Activated B cell treated with CpG ODN at 0.5 μM for 24 hours (primary cell): ENCODE measurements around the gene CABLES1. TPM values are rescaled to one million over a fixed set of nuclear protein-coding genes. Genes with fewer than 3 reads are reported as not detected.

Experiments
- ATAC-seq: fragments of 200-7000 bp; cut with Tn5 transposase; one replicate; pipeline ENCODE4 v1.10.0; 2021; ENCODE audit warnings: low read depth, mild to moderate bottlenecking, moderate library complexity
- CTCF ChIA-PET: fragments of 350-600 bp; sonication (Branson Sonifier 250); formaldehyde crosslinking; loops from one replicate; lab custom pipeline; 2021; ENCODE audit warnings: antibody characterized with exemption; lab: Charles Lee
- POLR2A ChIA-PET: fragments of 350-600 bp; sonication (Branson Sonifier 250); formaldehyde crosslinking; loops from one replicate; lab custom pipeline; 2021; ENCODE audit warnings: antibody characterized with exemption; lab: Charles Lee
- DNase-seq: peaks from one replicate; pipeline ENCODE4 v3.0.0; 2022
- H3K27ac Mint-ChIP-seq: one replicate; pipeline ENCODE4 v1.8.0; 2020; ENCODE audit warnings: mixed read lengths
- H3K27me3 Mint-ChIP-seq: one replicate; pipeline ENCODE4 v1.8.0; 2021; ENCODE audit warnings: mixed read lengths
- H3K36me3 Mint-ChIP-seq: one replicate; pipeline ENCODE4 v1.8.0; 2021; ENCODE audit warnings: low read depth, mixed read lengths
- H3K4me1 Mint-ChIP-seq: one replicate; pipeline ENCODE4 v1.8.0; 2021; ENCODE audit warnings: mixed read lengths
- H3K4me3 Mint-ChIP-seq: one replicate; pipeline ENCODE4 v1.8.0; 2020; ENCODE audit warnings: mild to moderate bottlenecking, mixed read lengths
- H3K9me3 Mint-ChIP-seq: one replicate; pipeline ENCODE4 v1.8.0; 2020; ENCODE audit warnings: mixed read lengths
- intact Hi-C: fragments of 100-400 bp; cut with micrococcal nuclease; formaldehyde crosslinking; loops from one replicate; pipeline ENCODE4 v1.15.1; 2024
- total RNA-seq: library from RNA; stranded (reverse); gene quantifications from 2 replicates; pipeline ENCODE4 v1.2.3, GENCODE V29; 2022
- TF ChIP-seq, protein P1 (sequence below): fragments of 200-600 bp; IDR thresholded peaks from one replicate; pipeline ENCODE4 v1.8.0; 2022; ENCODE audit warnings: antibody characterized with exemption, mild to moderate bottlenecking

The CABLES1 gene
- total RNA-seq, 1 donor from 2014 or later = 32.3 TPM

DNA sequence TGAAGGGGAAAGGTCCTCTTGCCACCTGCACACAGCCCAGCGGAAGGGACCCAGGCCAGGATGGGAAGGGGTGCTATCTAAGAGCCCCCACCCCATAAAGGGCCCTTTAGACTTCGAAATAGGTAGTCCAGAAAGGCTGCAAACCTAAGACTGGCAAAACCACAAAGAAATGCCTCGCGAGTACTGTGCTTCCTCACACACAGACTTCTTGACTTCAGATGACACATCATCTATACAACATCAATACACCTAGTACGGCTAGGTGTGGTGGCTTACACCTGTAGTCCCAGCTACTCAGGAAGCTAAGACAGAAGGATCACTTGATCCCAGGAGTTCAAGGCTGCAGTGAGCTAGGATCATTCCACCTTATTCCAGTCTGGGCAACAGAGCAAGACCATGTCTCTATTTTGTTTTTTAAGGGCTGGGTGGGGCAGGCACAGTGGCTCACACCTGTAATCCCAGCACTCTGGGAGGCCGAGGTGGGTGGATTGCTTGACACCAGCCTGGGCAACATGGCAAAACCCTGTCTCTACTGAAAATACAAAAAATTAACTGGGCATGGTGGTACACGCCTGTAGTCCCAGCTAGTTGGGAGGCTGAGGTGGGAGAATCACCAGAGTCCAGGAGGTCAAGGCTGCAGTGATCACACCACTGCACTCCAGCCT is 125.8 kb downstream of the CABLES1 start:
- ATAC-seq = no peak

DNA sequence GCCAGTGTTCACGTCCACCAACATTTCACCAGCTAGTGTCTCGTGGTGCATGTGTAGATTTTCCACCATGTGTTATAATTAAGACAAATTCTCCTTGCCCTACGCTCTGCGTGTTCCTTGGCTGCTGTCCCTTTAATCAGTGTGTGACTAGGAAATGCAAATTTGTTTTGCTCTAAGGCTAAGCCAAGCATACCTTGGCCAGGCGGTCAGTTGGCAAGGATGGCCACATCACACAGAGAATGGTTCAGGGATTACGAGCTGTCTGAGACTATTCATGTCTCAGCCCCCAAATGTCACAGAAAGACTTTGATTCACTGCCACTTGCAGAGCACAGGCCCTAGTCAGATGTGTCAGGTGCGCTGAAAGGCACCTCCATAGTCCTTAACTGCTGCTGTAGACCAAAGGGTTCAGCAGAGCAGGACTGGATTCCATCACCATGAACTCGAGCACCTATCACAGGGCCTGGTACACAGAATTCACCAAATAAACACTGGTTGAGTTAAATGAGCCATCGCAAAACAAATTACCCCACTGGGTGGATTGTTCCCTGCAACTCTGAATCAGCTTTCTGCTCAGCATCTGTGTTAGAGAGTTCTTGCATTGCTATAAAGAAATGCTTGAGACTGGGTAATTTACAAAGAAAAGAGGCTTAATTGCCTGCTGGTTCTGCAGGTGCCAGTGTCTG is 128.4 kb downstream of the CABLES1 start:
- Mint-ChIP-seq H3K4me1 (peaks cover 48% of the 10 kb centered on the region), H3K9me3 (no peaks in the 10 kb centered on the region), H3K4me3 (no peak overlapping the region), H3K36me3 (peaks cover 1% of the 10 kb centered on the region), H3K27me3 (no peaks in the 10 kb centered on the region), H3K27ac (no peak overlapping the region)
- TF ChIP-seq, protein P1, sequence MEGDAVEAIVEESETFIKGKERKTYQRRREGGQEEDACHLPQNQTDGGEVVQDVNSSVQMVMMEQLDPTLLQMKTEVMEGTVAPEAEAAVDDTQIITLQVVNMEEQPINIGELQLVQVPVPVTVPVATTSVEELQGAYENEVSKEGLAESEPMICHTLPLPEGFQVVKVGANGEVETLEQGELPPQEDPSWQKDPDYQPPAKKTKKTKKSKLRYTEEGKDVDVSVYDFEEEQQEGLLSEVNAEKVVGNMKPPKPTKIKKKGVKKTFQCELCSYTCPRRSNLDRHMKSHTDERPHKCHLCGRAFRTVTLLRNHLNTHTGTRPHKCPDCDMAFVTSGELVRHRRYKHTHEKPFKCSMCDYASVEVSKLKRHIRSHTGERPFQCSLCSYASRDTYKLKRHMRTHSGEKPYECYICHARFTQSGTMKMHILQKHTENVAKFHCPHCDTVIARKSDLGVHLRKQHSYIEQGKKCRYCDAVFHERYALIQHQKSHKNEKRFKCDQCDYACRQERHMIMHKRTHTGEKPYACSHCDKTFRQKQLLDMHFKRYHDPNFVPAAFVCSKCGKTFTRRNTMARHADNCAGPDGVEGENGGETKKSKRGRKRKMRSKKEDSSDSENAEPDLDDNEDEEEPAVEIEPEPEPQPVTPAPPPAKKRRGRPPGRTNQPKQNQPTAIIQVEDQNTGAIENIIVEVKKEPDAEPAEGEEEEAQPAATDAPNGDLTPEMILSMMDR = no peak
- DNase-seq (no peak), ATAC-seq (no peak)
- CTCF ChIA-PET = no interaction called here
- POLR2A ChIA-PET = interaction anchor here (0.6 kb wide), 1 partner anchor 13 kb away, joined by 4 read pairs; no protein-coding TSS in a partner anchor
- intact Hi-C loops = no loop called here

More for the DNA sequence above, 125.8 kb downstream of the CABLES1 start:
- no peaks in the 10 kb centered on the region for H3K9me3 Mint-ChIP-seq
- peak overlapping the region; percentile 79 for H3K27ac Mint-ChIP-seq
- peaks cover 46% of the 10 kb centered on the region for H3K4me1 Mint-ChIP-seq
- peaks cover 5% of the 10 kb centered on the region for H3K36me3 Mint-ChIP-seq
- TF ChIP-seq, protein P1 = no peak
- CTCF ChIA-PET = interaction anchor here (1.9 kb wide), 1 partner anchor 29 kb away, joined by 5 read pairs; no protein-coding TSS in a partner anchor
- peak overlapping the region; percentile 76 for H3K4me3 Mint-ChIP-seq
- intact Hi-C loops = no loop called here
- POLR2A ChIA-PET = interaction anchor here (0.6 to 3.7 kb wide), 9 partner anchors 9 to 1624 kb away, joined by 3 to 23 read pairs (median 4); no protein-coding TSS in a partner anchor
- no peak for DNase-seq
- H3K27me3 Mint-ChIP-seq = no peaks in the 10 kb centered on the region

DNA sequence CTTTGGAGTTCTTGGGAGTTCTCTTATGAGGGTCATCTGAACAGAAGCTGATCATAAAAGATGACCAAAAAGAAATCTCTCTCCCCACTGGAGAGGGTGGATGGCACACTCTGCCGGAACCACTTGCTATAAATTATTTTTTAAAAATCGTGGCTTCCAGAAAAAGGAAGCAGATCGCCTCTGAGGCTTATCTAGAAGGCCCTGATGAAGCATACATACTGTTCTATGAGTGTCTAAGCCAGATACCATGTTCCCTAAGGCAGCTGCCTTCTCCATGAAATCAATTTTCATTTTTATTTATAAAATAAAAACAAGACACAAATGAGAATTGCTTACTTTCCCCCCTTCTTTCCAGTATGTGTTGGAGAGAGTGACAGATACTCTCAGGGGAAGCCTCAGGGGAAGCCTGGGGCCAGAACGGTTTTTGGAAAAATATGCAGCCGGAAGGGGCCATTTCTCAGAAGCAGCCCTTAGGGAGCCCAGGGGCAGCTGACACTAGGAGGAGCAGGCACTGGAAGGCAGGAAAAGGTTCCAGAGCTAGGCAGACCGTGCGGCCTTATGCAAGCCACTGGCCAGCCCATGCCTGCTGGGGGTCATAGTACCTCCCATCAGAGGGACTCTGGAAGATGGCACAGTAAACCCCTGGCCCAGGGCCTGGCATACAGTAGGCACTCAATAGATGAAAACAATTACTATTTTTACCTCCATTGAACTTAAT is 130.6 kb downstream of the CABLES1 start:
- no peaks in the 10 kb centered on the region for H3K27me3 Mint-ChIP-seq
- H3K4me1 Mint-ChIP-seq = peaks cover 40% of the 10 kb centered on the region
- DNase-seq = no peak
- peaks cover 7% of the 10 kb centered on the region for H3K36me3 Mint-ChIP-seq
- intact Hi-C loops = loop anchor here (5.0 kb wide), 1 partner anchor 56 kb away; no protein-coding TSS in a partner anchor
- ChIA-PET CTCF (interaction anchor here (1.2 to 1.5 kb wide), 2 partner anchors 132 to 134 kb away, joined by 3 to 7 read pairs; no protein-coding TSS in a partner anchor), POLR2A (interaction anchor here (0.6 to 2.1 kb wide), 3 partner anchors 26 to 133 kb away, joined by 3 to 6 read pairs (median 3); no protein-coding TSS in a partner anchor)
- no peak overlapping the region for H3K4me3 Mint-ChIP-seq
- H3K27ac Mint-ChIP-seq = no peak overlapping the region
- peaks cover 11% of the 10 kb centered on the region for H3K9me3 Mint-ChIP-seq
- no peak for ATAC-seq
- TF ChIP-seq, protein P1 = no peak

DNA sequence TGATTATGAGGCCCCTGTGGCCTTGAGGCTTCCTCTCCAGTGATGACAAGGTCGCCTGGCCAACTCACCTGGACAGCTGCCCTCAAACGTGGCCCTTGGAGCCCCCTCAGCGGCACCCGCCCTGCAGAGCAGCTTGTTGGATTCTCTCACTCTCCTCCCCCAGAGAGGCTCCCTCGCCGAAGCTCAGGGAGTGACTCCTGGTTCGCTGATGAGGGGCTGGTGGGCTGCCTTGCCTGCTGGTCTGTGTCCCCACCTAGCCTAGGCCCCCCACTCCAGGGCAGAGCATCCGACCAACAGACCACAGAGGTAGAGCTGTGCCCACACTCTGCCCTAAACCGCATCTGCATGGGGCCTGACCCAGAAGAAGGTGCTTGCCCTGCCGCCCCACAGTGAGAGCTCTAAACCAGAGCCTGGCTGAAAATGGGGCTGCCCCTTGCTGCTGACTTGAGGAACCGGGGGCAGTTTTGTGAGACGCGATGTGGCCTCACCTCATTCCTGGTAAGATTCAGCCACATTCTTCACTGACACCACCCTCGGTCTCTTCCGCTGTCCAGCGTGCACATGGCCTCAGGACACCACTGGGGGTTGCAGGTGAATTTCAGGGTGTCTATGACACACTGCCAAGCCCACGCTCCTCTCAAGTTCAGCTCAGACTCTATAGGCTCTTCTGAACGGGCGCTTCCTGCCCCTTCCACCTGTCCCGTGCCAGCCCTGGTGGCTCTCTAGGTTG is 131.6 kb downstream of the CABLES1 start:
- ChIA-PET POLR2A (interaction anchor here (0.6 to 2.1 kb wide), 7 partner anchors 27 to 134 kb away, joined by 3 to 6 read pairs (median 3); no protein-coding TSS in a partner anchor), CTCF (interaction anchor here (1.2 to 1.5 kb wide), 2 partner anchors 133 to 135 kb away, joined by 3 to 7 read pairs; no protein-coding TSS in a partner anchor)
- H3K27me3 Mint-ChIP-seq = no peaks in the 10 kb centered on the region
- H3K4me1 Mint-ChIP-seq = peaks cover 40% of the 10 kb centered on the region
- peaks cover 18% of the 10 kb centered on the region for H3K9me3 Mint-ChIP-seq
- H3K36me3 Mint-ChIP-seq = peaks cover 14% of the 10 kb centered on the region
- TF ChIP-seq, protein P1 = no peak
- intact Hi-C loops = loop anchor here (5.0 kb wide), 1 partner anchor 55 kb away; no protein-coding TSS in a partner anchor
- peak; percentile 67 for ATAC-seq
- H3K4me3 Mint-ChIP-seq = no peak overlapping the region
- H3K27ac Mint-ChIP-seq = peak overlapping the region; percentile 57
- DNase-seq = no peak
